Measurements from ENCODE around the gene CORO2B.

CORO2B gene, protein sequence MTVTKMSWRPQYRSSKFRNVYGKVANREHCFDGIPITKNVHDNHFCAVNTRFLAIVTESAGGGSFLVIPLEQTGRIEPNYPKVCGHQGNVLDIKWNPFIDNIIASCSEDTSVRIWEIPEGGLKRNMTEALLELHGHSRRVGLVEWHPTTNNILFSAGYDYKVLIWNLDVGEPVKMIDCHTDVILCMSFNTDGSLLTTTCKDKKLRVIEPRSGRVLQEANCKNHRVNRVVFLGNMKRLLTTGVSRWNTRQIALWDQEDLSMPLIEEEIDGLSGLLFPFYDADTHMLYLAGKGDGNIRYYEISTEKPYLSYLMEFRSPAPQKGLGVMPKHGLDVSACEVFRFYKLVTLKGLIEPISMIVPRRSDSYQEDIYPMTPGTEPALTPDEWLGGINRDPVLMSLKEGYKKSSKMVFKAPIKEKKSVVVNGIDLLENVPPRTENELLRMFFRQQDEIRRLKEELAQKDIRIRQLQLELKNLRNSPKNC

GRCh38 chr15:68578980-68579935, at the start of gene CORO2B:
Gene CORO2B (plus strand): TSS chr15:68578993. CDS start chr15:68579263, 270 bp downstream.
- DNase-seq = peak; percentile 76

DNA sequence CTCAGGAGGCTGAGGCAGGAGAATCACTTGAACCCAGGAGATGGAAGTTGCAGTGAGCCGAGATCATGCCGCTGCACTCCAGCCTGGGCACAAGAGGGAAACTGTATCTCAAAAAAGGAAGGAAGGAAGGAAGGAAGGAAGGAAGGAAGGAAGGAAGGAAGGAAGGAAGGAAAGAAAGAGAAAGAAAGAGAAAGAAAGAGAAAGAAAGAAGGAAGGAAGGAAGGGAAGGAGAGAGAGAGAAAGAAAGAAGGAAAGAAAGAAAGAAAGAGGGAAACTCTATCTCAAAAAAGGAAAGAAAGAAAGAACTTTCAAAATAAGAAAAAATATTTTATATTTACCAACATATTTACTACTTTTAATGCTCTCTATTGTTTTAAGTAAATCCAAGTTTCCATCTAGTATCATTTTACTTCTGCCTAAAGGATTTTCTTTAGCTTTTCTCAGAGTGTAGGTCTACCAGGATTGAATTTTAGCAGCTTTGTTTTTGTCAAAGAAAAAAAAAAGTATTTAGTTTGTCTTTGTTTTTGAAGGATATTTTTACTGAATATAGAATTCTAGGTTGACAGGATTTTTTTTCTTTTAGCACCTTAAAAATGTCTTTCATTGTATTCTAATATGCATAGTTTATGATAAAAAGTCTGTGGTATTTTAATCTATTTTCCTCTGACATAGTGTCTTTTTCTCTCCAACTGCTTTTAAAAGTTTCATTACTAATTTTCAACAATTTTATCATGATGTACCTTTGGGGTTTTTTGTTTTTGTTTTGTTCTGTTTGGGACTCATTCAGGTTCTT, 47.2 kb upstream of the CORO2B start:
- DNase-seq = no peak

DNA sequence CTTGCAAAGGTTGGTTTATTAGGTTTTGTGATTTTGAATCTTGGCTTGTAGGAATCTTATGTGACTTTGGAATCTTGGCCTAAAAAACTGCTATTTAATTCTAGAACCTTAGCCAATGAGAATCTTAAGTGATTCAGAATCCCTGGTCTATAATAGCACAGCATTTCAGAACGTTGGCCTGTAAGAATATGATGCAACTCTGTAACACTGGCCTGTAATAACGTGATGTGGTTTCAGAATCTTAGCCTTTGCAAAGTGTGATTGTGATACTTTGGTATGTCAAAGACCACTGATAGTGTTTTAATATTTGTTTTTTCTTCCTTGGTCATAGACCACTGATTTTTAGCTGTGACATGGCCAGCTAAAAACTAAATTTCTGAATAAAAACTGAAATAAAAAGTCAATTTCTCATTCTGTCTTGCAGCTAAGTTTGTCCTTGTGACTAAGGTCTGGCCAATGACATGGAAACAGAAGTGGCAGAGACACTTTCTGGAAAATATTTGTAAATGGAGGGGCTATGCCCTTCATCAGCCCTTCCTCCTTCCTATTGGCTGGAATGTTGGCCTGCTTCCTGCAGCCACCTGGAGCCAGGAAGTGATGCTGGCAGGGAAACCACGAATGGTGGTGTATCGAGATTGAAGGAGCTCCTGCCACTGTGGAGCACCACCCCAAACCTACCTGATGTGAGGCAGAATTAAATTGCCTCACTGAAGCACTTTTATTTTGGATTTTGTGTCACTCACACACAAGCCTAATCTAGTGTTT, 42.3 kb upstream of the CORO2B start:
- DNase-seq = no peak

GRCh38 chr15:68537097-68537496, 41.7 kb upstream of the CORO2B start:
- no peak for DNase-seq

GRCh38 chr15:68537506-68537905, 41.3 kb upstream of the CORO2B start:
- no peak for DNase-seq

DNA sequence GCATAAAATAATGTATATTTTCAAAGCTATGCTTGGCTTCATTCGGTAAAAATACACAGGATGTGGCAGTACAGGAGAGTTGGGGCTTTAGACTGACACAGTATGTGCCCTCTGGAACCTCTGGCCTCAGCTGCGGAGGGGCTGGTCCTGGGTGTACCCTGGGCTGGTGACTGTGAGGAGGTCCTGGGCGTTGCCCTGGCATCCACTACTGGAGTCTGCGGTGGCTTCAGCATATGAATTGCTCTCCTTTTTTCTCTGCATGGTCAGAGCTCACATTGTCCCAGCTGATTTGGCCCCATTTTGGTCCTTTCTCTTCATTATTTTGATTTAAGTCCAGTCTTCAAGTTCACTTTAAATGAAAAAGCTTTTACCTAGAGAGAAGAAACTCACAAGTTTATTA, 40.5 kb upstream of the CORO2B start:
- no peak for DNase-seq

DNA sequence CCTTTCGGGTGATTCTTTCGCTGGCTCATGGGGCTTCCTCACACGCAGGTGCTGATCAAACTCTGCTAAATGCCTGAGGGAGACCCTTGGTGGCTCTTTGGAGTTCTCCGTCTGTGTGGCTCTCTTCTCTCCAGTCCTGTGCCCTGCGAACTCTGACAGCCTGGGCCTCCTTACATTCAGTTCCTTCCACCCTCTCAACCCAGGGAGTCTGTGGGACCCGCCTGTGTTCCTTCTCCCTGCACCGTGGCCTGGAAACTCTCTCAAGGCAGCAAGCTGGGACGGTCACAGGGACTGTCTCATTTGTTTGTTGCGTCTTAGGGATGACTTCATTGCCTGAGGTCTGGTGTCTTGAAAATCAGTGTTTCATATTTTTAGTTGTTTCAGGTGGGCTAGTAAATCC, 37.0 kb upstream of the CORO2B start:
- no peak for DNase-seq

GRCh38 chr15:68542348-68542747, 36.4 kb upstream of the CORO2B start:
- DNase-seq = no peak

- DNase-seq = no peak
Observed at GRCh38 chr15:68542771-68543164, 36.0 kb upstream of the CORO2B start.

GRCh38 chr15:68543165-68544008, 35.4 kb upstream of the CORO2B start:
- no peak for DNase-seq

GRCh38 chr15:68546318-68546717, 32.5 kb upstream of the CORO2B start:
- no peak for DNase-seq

- DNase-seq = no peak
Observed at GRCh38 chr15:68548364-68548763, 30.4 kb upstream of the CORO2B start.

- DNase-seq = no peak
Observed at GRCh38 chr15:68550004-68550403, 28.8 kb upstream of the CORO2B start.

DNA sequence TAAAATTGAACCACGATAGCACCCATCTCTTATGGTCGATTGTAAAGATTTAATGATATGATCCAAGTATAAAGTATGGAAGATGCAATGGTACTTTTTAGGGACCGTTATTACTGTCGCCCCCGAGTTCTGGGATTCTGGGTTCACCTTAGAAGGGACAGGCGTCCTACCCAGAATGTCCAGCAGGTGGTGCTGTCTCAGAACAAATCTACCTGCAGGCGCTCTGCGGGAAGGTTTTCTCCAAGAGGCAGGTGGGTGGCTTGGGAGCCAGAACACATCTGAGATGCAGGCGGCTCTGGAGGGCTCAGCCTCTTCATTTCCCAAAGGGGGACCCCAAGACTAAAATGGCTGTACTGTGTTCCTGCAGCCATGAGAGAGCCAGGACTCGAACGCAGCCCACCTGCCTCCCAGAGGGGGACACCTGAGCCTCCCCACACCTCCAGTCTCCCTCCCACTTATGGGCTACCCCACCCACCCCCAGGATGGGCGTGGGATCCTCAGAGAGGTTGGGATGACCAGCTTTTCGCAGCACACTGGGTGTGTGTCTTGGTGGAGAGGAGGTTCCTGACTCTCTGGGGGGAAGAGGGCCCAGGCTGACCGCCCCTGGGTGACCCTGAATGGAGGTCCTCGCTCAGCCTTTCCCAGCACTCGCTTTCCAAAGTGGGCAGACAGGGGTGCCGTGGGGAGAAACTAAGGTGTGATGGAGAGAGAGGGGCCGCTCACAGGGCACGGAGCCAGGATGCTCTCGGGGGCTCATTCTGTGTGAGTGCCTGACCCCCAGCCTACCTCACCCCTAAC, 28.1 kb upstream of the CORO2B start:
- peak; percentile 75 for DNase-seq

DNA sequence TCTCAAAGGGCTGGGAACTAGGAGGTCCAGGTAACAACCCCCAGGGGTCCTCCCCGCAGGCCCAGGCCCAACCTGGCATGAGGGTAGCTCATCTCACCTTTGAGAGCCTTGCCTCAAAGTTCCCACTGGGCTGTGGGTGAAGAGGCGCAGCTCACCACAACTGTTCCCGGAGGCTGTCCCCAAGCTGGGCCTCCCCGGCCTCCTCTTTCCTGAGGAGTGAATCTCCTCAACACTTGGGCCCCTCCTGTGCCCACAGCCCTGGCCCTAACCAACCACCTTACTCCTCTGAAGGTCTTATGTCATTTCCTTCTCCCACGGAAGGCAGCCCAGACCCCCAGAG, 27.5 kb upstream of the CORO2B start:
- DNase-seq = no peak

DNA sequence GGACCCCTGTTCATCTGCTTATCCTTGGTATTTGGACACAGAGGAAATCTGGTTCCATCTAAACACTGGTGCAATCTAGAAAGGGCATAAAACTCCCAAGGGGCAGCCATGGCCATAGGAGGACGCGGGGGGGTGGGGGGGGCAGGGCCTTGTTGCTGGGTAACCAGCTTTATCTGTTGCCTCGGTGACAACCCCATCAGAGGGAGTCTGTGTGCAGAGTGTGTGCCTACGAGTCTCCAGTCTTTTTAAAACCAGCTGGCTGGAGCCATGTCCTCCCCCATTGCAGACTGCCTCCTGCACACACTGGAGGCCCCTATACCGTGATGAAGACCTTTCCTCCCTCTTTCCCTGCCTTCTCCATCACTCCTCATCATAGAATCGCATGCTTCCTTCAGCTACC, 26.4 kb upstream of the CORO2B start:
- DNase-seq = no peak

- no peak for DNase-seq
Observed at GRCh38 chr15:68552773-68553172, 26.0 kb upstream of the CORO2B start.

DNA sequence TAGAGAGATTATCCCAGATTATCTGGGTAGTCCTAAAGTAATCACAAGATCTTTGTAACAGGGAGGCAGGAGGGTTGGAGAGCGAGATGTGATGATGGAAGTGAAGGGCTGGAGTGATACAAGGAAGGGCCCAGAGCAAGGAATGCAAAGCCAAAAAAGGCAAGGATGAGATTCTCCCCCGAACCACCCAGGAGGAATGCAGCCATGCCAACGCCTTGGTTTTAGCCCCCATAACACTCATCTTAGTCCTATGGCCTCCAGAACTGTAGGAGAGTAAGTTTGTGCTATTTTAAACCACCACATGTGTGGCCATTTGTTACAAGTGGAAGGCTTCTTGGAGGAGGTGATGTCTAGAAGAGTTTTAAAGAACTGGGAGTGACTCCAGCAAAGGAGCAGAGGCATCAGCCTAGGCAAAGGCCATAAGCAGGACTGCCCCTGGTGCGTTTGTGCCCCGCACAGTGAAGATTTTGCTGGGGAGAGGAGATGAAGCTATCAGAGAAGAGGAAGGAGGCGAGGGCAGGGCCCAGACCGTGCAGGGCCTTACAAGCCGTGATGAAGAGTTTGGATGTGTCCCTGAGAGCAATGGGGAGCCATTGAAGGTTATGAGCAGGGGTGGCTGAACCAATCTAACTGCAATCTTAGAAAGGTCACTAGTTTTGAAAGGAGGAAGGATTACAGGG, 25.3 kb upstream of the CORO2B start:
- DNase-seq = no peak

- DNase-seq = peak; percentile 75
Observed at GRCh38 chr15:68553994-68554720, 24.6 kb upstream of the CORO2B start.
